Neuronal stem cell (in vitro differentiated cells): Measurements from ENCODE around the gene ERCC2.

Source experiments
- DNase-seq: peaks from one replicate; pipeline ENCODE4 v3.0.0-alpha.2; 2013; ENCODE audit warnings: low spot score
- H2AFZ ChIP-seq: one replicate; pipeline ENCODE4 v1.6.1; 2013; ENCODE audit warnings: mild to moderate bottlenecking, low read length, inconsistent platforms
- H2AK5ac ChIP-seq: 2 replicates; pipeline ENCODE4 v1.6.1; 2013; ENCODE audit warnings: low read depth, mild to moderate bottlenecking, inconsistent platforms, low read length, moderate library complexity, mixed read lengths
- H2BK120ac ChIP-seq: 2 replicates; pipeline ENCODE4 v1.6.1; 2013; ENCODE audit warnings: low read depth, mild to moderate bottlenecking, inconsistent platforms, low read length, moderate library complexity, mixed read lengths
- H2BK12ac ChIP-seq: one replicate; pipeline ENCODE4 v1.6.1; 2013; ENCODE audit warnings: low read length, inconsistent platforms
- H2BK15ac ChIP-seq: 2 replicates; pipeline ENCODE4 v1.6.1; 2013; ENCODE audit warnings: mild to moderate bottlenecking, low read length, inconsistent platforms, mixed read lengths
- H2BK5ac ChIP-seq: one replicate; pipeline ENCODE4 v1.6.1; 2013; ENCODE audit warnings: inconsistent platforms, mild to moderate bottlenecking, low read length, moderate library complexity
- H3K14ac ChIP-seq: one replicate; pipeline ENCODE4 v1.6.1; 2013; ENCODE audit warnings: low read length, inconsistent platforms
- H3K18ac ChIP-seq: 2 replicates; pipeline ENCODE4 v1.6.1; 2013; ENCODE audit warnings: low read length, inconsistent platforms
- H3K23ac ChIP-seq: 2 replicates; pipeline ENCODE4 v1.6.1; 2013; ENCODE audit warnings: low read depth, mild to moderate bottlenecking, mixed read lengths, low read length, inconsistent platforms; ENCODE audit not compliant: poor library complexity
- H3K27ac ChIP-seq: replicated peaks from 3 replicates; pipeline ENCODE4 v1.5.1; 2013; ENCODE audit warnings: low read length, inconsistent platforms
- H3K27me3 ChIP-seq, 3 experiments: 2 replicates each; pipeline ENCODE4 v1.6.1; 2013; ENCODE audit warnings: low read length in 3 of 3, mild to moderate bottlenecking in 2 of 3, inconsistent platforms in 1 of 3, low read depth in 1 of 3, mixed read lengths in 1 of 3, moderate library complexity in 1 of 3; ENCODE audit not compliant: control insufficient read depth in 3 of 3, insufficient read depth in 3 of 3
- H3K36me3 ChIP-seq, 2 donors: replicated peaks in 1 of 2; 2 replicates each; pipeline ENCODE4 v1.6.1; 2013; ENCODE audit warnings: low read length in 2 of 2; ENCODE audit not compliant: control insufficient read depth in 2 of 2, insufficient read depth in 2 of 2
- H3K4ac ChIP-seq: 2 replicates; pipeline ENCODE4 v1.6.1; 2013; ENCODE audit warnings: inconsistent platforms, mild to moderate bottlenecking, low read length, moderate library complexity
- H3K4me1 ChIP-seq, 2 donors: 1 replicate in 1 of 2; 2 replicates in 1 of 2; pipeline ENCODE4 v1.6.1; 2013; ENCODE audit warnings: low read length in 2 of 2, low read depth in 1 of 2; ENCODE audit not compliant: control insufficient read depth in 2 of 2, insufficient read depth in 1 of 2
- H3K4me2 ChIP-seq: one replicate; pipeline ENCODE4 v1.6.1; 2013; ENCODE audit warnings: mild to moderate bottlenecking, low read length, inconsistent platforms; ENCODE audit not compliant: insufficient read depth, poor library complexity, severe bottlenecking
- H3K4me3 ChIP-seq, 2 donors: 2 replicates each; pipeline ENCODE4 v1.5.1; 2013; ENCODE audit warnings: low read length in 2 of 2, mild to moderate bottlenecking in 2 of 2, inconsistent platforms in 1 of 2, moderate library complexity in 1 of 2
- H3K79me1 ChIP-seq: one replicate; pipeline ENCODE4 v1.6.1; 2013; ENCODE audit warnings: low read depth, mild to moderate bottlenecking, inconsistent platforms, low read length, moderate library complexity
- H3K9ac ChIP-seq: one replicate; pipeline ENCODE4 v1.6.1; 2013; ENCODE audit warnings: mild to moderate bottlenecking, low read depth, low read length, inconsistent platforms; ENCODE audit not compliant: poor library complexity
- H3K9me3 ChIP-seq, 2 donors: replicated peaks in 1 of 2; 2 replicates each; pipeline versions ENCODE3 to v1.6.1; 2013; ENCODE audit warnings: low read length in 2 of 2, mild to moderate bottlenecking in 2 of 2, inconsistent platforms in 1 of 2, low read depth in 1 of 2, mixed read lengths in 1 of 2, moderate library complexity in 1 of 2; ENCODE audit not compliant: control insufficient read depth in 2 of 2, insufficient read depth in 1 of 2
- H4K8ac ChIP-seq: one replicate; pipeline ENCODE4 v1.6.1; 2013; ENCODE audit warnings: low read depth, mild to moderate bottlenecking, inconsistent platforms, low read length, moderate library complexity
- H4K91ac ChIP-seq: one replicate; pipeline ENCODE4 v1.6.1; 2013; ENCODE audit warnings: low read length, low read depth, mild to moderate bottlenecking, inconsistent platforms; ENCODE audit not compliant: poor library complexity
- WGBS, 2 donors: extraction: QIAGEN DNeasy Blood & Tissue Kit; methylation state at CpG; one replicate each; pipeline ENCODE4 v1.1.7; 2013; ENCODE audit warnings: missing lambda C conversion rate in 2 of 2, mixed read lengths in 1 of 2; ENCODE audit not compliant: insufficient read length in 2 of 2, insufficient replicate concordance in 1 of 2; ENCODE audit errors: extremely low coverage in 2 of 2; 5-methylcytosine and 5-hydroxymethylcytosine counted together

ERCC2 gene

DNA sequence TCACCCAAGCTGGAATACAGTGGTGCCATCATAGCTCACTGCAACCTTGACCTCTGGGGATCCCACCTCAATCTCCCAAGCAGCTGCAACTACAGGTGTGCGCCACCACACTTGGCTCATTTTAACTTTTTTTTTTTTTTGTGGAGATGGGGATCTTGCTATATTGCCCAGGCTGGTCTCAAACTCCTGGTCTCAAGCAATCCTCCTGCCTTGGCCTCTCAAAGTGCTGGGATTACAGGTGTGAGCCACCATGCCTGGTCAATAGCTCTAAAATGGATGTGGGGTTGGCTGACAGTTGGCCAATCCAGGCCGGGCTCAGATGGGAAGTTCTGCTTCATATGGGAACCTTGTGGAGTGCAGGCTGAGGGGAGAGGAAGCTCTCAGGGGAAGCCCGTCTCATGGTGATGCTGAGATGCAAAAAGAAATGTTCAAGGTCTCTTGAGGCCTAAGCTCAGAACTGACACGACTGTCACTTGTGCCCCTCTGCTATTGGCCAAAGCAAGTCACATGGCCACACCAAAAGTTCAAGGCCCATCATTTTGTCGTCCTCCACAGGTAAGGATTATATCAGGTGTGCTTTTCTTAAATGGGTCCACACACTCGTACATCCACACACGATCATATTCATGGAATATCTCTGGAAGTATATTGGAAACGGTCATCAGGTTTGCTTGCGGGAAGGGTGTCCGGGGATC is 36.6 kb downstream of the ERCC2 start:
- no peak overlapping the region for H3K4me3 ChIP-seq
- H2AFZ ChIP-seq = no peak overlapping the region
- no peak overlapping the region for H3K18ac ChIP-seq
- H3K27me3 ChIP-seq = peaks cover 0 to 5% (median 0%) of the 10 kb centered on the region in 3 experiments
- H2BK12ac ChIP-seq = no peak overlapping the region
- H3K79me1 ChIP-seq = no peaks in the 10 kb centered on the region
- no peak overlapping the region for H4K8ac ChIP-seq
- WGBS, 2 donors = no CpG with 5 or more reads among the region's 10 CpGs
- H2BK15ac ChIP-seq = no peak overlapping the region
- H2AK5ac ChIP-seq = no peak overlapping the region
- no peak overlapping the region for H3K4me2 ChIP-seq
- H2BK120ac ChIP-seq = no peak overlapping the region
- DNase-seq = no peak
- H3K14ac ChIP-seq = no peak overlapping the region
- H3K4me1 ChIP-seq = no peaks in the 10 kb centered on the region
- H2BK5ac ChIP-seq = no peak overlapping the region
- H3K9ac ChIP-seq = no peak overlapping the region
- no peak overlapping the region for H3K27ac ChIP-seq
- no peak overlapping the region for H3K23ac ChIP-seq
- H3K36me3 ChIP-seq = no peaks in the 10 kb centered on the region
- no peaks in the 10 kb centered on the region for H3K9me3 ChIP-seq
- no peak overlapping the region for H4K91ac ChIP-seq
- no peak overlapping the region for H3K4ac ChIP-seq

DNA sequence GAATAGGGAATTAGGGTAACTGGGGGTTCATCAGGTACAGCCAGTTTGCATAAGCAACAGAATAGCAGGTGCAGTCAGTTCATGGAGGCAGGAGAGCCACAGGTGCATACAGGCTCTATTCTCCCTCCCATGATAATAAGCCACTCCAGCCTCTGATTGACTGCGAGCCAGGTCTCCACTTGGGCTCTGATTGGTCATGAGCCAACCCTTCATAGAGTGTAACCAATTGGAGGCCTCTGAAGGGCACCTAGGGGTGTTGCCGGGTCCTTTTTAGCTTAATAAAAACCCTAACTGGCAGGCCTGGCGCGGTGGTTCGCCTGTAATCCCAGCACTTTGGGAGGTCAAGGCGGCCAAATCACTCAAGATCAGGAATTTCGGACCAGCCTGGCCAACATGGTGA is 39.0 kb downstream of the ERCC2 start:
- Histone ChIP-seq H3K14ac (no peak overlapping the region), H3K18ac (no peak overlapping the region), H3K79me1 (no peaks in the 10 kb centered on the region), H3K4me3 (no peak overlapping the region), H3K36me3 (no peaks in the 10 kb centered on the region), H3K4ac (no peak overlapping the region), H2BK5ac (no peak overlapping the region), H3K27me3 (no peaks in the 10 kb centered on the region), H3K4me1 (no peaks in the 10 kb centered on the region), H3K9ac (no peak overlapping the region), H2BK120ac (no peak overlapping the region), H2AK5ac (no peak overlapping the region), H4K8ac (no peak overlapping the region), H2BK15ac (no peak overlapping the region), H3K27ac (no peak overlapping the region), H4K91ac (no peak overlapping the region), H3K23ac (no peak overlapping the region), H3K4me2 (no peak overlapping the region), H2AFZ (no peak overlapping the region), H2BK12ac (no peak overlapping the region), H3K9me3 (no peaks in the 10 kb centered on the region)
- no CpG with 5 or more reads among the region's 7 CpGs for WGBS, 2 donors
- DNase-seq = no peak

DNA sequence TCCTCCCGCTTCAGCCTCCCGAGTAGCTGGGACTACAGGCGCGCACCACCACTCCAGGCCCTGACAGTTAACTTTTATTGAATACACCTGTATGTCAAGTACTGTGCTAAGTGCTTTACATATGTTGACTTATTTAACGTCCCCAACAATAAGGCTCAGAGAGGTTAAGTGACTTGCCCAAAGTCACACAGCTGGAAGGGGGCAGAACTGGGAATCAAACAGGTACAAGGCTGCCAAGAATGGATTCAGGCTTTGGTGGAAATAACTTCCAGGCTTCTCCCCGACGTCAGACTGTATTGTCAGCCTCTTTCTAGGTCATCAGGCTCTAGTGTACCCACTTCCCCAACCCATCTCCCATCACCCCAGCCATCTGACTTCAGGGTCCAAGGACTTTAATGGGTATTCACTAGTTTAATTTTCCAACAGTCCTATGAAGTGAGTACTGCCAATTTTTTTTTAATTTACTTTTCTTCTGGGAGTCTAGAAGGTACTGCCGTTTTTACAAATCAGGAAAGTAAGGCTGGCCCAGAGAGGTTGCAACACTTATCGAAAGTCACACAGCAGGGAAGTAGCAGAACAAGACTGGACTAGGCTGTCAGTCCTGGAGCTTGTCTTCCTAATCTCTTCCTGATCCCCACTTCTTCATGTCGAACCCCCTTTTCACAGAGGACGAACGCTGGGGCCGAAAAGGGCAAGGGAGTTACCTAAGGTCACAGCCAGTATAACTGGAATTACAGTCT is 42.8 kb downstream of the ERCC2 start:
- Histone ChIP-seq H3K4ac (no peak overlapping the region), H3K14ac (no peak overlapping the region), H3K9me3 (no peaks in the 10 kb centered on the region), H4K8ac (no peak overlapping the region), H2BK5ac (no peak overlapping the region), H3K4me1 (peaks cover 8 to 11% of the 10 kb centered on the region in 2 donors), H2AK5ac (no peak overlapping the region), H3K27ac (no peak overlapping the region), H3K36me3 (no peaks in the 10 kb centered on the region), H2BK120ac (no peak overlapping the region), H4K91ac (no peak overlapping the region), H3K23ac (peak overlapping the region; percentile 3), H3K18ac (no peak overlapping the region), H3K4me2 (no peak overlapping the region), H2BK12ac (no peak overlapping the region), H3K79me1 (no peaks in the 10 kb centered on the region), H2BK15ac (no peak overlapping the region), H2AFZ (no peak overlapping the region), H3K4me3 (no peak overlapping the region), H3K27me3 (peaks cover 0 to 24% (median 17%) of the 10 kb centered on the region in 3 experiments), H3K9ac (no peak overlapping the region)
- no peak for DNase-seq
- no CpG with 5 or more reads among the region's 13 CpGs for WGBS, 2 donors

DNA sequence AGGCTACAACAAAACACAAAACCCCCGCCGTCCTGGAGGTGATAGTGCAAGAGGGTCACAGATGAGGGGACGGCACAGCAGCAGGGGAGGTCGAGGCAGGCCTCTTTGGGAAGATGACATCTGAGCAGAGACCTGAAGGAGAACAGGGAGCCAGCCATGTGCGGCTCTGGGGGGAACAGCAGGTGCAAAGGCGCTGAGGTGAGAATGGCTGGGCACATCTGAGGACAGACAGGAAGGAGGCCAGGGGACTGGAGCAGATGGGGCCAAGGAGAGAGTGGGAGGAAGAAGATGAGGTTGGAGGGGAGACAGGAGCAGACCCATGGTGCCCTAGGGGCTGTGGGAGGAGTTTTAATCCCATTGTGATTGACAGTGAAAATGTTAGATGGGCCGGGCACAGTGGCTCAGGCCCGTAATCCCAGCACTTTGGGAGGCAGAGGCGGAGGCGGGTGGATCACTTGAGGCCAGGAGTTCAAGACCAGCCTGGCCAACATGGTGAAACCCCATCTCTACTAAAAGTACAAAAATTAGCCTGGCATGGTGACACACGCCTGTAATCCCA is 45.9 kb downstream of the ERCC2 start:
- Histone ChIP-seq H3K79me1 (no peaks in the 10 kb centered on the region), H3K4me1 (peaks cover 13 to 14% of the 10 kb centered on the region in 2 donors), H3K36me3 (no peaks in the 10 kb centered on the region), H2BK5ac (peak overlapping the region; percentile 26), H4K8ac (no peak overlapping the region), H2BK15ac (peak overlapping the region; percentile 62), H4K91ac (no peak overlapping the region), H3K4me2 (no peak overlapping the region), H3K18ac (peak overlapping the region; percentile 7), H2BK12ac (no peak overlapping the region), H3K14ac (no peak overlapping the region), H3K9me3 (no peaks in the 10 kb centered on the region), H3K4me3 (no peak overlapping the region), H3K27ac (no peak overlapping the region), H3K9ac (no peak overlapping the region), H2AK5ac (peak overlapping the region; percentile 98), H3K23ac (peak overlapping the region; percentile 52), H2AFZ (peak overlapping the region; percentile 78), H3K4ac (no peak overlapping the region), H2BK120ac (no peak overlapping the region), H3K27me3 (peaks cover 0 to 31% (median 17%) of the 10 kb centered on the region in 3 experiments)
- DNase-seq = no peak
- WGBS, 2 donors = no CpG with 5 or more reads among the region's 11 CpGs
